ENCODE measurements around the gene PTPN9.

DNA sequence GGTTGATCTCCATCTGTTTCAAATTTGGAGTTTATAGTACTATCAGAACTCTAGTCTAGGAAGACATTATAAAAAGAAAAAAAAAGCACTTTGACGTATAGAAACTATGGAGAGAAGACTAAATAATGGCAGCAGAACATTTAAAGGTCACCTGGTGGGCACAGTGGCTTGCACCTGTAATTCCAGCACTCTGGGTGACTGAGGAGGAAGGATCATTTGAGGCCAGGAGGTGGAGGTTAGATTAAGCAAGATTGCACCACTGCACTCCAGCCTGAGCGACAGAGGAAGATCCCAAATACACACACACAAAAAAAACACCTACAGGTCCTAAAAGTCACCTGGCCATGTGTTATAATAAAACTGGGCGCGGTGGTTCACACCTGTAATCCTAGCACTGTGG is 141.4 kb downstream of the PTPN9 start:
- no peak for TF ChIP-seq CTCF (IDR thresholded peaks at IDR 0.05; ENCODE audit: low read length)
- TF ChIP-seq EZH2 (IDR thresholded peaks at IDR 0.05; ENCODE audit: borderline replicate concordance, low read length) = no peak
